ENCODE results near the gene ETV3L.

The ETV3L gene

DNA sequence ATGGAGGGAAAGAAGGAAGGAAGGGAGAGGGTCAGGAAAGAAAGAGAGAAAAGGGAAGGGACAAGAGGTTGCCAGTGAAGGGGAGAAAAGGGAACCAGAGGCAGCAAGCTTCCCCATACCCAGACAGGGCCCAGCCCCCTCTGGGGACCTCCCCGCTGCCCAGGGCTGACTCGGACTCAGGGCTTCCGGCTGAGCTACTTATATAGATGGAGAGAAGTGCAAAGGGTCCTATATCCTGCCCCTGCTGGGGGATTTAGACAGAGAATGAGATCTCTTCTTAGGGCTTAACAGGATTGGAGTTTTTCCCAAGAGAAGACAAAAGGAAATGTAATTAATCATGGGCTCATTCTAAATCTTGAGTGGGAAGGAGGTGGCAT lies at the start of gene ETV3L:
Gene ETV3L, minus strand, starts transcription at position 176 of the 377 bp plus-strand sequence. CDS start 285 bp downstream, outside the sequence.
- DNase-seq (ENCODE audit: low read depth): no peak

DNA sequence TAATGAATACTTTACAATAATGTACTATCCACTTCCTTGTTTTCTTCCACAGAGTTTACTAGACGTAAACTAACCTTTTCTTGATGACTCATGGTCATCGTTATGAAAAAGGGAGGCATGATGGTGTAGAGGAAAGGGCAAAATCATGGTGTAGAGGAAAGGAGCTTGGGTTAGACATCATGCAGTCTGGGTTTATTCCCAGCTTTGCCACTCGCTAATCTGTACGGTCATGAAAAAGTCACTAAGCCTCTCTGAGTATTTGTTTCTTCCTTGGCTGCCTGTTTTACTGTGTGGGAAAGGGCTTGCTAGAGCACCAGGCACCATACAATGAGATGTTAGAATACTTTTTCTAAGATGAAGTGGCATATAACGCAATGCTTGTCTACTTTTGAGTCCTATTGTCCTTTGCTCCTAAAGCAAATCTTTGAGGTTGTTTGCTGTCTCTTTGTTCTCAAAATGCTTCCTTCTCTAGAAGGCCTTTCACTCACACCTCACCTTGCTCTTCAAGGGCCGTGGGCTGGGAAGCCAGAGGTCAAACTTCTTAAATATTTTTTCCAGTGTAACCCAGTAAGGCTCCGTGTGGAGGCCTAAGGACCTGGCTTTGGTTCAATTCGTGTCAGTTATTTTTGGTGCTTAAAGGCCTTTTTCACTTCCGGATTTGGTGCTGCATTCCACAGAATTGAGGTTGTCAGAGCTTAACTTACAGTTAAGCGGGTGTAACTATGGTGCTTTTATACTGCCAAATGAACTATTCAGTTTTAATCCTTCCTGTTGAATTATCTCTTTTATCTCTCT lies 48.5 kb upstream of the ETV3L start:
- no peak for DNase-seq (ENCODE audit: low read depth)

DNA sequence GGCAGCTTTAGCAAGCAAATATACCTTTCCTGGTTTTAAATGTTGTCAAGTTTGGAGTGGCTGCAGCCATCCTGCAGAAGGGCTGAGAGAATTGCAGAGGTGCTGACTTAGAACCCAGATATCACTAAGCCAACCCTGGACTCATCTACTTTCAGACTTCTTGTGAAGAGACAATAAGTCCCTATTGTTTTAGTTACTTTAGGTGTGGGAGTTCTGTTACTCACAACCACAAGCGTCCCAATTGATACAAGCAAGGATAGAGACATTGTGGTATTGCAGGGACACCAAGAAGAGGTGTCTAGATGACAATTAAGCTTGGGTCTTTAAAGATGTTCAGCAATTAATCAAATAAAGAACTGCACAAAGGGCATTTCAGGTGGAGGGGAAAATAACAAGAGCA lies 47.4 kb upstream of the ETV3L start:
- no peak for DNase-seq (ENCODE audit: low read depth)

DNA sequence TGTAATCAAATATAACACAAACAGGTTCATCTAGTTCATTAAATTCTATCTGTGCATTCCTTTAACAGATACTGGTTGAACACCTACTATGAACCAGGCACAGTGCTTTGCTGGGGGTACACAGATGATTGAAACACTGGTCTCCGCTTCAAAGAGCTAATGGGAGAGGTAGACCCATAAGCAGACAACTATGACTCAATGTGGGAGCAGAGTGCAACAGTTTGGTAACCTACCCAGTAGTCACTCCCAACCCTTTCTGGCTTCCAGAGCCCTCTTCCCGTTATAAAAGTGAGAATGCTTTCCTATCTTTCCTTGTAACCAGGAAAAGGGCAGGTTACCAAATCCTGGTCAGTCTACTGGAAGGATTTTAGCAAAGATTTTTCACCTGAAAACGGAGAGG lies 46.6 kb upstream of the ETV3L start:
- DNase-seq (ENCODE audit: low read depth): no peak

DNA sequence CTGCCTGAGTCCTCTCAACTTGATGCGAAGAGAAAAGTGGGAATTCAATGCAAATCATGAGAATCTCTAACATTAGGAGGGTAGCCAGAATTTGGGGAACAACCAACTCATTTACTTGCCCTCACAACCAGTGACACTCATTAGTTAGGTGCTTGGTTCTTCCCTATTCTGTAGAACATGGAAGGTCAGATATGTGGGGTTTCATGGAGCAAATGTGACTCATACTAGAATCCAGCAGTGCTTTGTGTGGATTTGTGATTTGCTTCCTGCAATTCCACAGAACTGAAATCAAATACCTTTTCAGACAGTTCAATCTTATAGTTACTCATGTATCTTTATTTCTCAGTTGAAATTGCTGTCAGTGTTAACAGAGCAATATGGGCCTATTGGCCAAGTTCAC lies 45.5 kb upstream of the ETV3L start:
- DNase-seq (ENCODE audit: low read depth): no peak

DNA sequence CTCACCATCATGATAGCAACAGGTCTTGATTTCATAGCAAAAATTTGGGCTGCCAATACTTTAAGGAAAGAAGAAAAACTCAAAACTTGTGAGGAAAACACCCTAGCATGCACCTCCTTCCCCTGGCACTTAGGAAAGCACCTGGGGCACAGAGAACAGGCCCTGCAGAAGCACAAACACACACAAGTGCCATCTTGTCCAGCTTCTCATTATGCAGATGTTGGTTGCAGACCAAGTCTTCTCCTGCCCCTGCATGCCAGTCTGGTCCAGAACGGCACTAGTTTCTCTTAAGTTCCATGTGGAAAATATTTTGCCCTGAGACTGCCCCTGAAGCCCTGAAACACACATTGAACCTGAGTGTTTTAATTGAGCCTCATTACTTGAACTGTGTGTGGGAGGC lies 44.9 kb upstream of the ETV3L start:
- DNase-seq (ENCODE audit: low read depth): no peak

DNA sequence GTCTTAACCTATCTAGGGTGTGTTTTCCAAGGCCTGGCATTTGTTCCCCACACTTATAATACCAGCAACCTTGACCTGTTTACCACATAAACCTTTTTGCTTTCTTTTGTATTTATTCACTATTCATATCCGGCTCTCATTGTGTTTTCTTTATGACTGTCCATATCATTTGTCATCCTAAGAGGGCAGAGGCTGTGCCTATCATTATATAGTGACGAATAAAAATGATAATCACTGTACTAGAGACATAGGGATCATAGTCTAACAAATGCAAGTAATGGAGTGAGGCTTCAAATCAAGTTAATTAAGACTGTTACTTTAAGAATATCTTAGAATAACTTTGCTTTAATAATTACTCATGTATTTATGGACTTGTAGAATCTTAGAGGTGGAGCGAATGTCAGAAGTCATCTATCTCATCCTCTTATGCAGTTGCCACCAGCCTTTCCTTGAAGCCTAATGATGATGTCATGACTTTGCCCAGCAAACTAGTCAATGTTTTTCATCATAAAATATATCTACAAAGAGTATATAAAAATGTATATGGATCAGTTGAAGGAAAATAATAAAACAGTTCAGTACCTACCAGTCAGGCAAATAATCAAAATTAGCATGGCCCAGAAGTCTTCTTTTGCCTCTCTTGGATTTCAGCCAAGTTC lies 43.3 kb upstream of the ETV3L start:
- no peak for DNase-seq (ENCODE audit: low read depth)

DNA sequence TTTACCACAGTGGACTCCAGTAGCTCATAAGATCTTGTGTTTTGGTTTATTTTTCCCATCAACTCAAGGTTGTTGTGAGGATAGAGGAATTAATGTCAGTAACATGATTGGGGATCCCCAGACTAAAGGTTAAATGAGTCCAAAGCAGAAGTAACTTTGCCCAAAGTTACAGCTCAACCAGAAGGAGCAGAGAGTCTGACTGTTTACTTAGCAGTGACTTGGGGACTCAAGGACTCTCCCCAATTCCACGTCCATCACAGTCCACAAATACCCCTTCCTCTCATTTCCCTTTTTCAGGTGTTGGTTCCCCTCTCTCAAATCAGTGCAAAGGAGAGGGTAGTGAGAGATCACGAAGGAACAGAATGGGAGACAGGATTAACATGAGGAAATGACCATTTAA lies 42.6 kb upstream of the ETV3L start:
- DNase-seq (ENCODE audit: low read depth): no peak

DNA sequence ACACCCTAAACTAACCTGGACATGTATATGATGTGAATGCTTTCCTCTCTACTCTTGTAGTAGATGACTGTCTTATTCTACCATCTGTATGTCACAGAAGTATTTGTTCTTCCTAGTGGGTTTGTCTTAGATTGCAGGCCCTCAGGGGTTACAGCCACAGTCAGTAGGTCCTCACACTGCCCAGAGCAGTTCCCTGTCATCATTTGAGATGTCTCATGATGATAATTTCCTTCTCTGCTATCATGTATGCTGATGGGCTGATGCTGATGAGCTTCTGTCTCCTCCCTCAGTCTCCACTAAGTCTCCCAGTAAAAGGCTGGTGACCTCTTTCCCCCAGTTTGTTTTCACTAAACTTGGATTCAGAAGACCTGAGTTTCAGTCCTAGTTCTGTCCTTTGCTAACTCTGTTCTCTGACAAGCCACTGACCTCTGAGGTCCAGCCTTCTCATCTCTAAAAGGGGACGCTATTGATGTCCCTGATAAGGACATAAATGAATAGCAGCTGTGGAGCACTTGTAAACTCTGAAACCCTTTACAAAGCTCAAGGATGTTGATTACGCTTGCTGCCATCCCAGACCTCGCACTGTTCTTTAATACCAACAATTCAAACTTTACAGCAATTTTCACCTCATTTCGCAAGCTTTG lies 41.7 kb upstream of the ETV3L start:
- no peak for DNase-seq (ENCODE audit: low read depth)

DNA sequence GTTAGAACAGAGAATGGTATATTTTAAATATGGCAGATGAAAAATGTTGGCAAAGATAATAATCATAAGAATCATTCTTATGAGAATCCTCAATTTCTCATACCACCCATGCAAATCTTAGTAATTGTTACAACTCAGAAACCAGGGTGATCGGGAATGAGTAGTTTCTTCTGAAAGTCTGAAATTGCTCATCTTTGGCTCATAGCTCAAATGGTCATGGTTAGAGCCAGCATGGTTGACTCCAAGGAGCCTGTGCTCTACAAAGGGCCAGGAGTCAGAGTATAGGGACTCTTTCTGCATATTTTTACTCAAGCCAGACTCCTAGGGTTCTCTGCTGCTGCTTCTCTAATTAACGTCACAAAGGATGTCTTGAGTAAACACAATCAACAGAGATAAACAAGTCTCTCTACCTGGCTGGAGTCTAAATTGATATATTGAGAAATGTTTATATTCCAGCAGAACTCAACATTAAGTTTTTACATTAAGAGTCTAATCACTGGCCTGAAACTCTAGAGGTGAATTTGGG lies 40.5 kb upstream of the ETV3L start:
- DNase-seq (ENCODE audit: low read depth): no peak

DNA sequence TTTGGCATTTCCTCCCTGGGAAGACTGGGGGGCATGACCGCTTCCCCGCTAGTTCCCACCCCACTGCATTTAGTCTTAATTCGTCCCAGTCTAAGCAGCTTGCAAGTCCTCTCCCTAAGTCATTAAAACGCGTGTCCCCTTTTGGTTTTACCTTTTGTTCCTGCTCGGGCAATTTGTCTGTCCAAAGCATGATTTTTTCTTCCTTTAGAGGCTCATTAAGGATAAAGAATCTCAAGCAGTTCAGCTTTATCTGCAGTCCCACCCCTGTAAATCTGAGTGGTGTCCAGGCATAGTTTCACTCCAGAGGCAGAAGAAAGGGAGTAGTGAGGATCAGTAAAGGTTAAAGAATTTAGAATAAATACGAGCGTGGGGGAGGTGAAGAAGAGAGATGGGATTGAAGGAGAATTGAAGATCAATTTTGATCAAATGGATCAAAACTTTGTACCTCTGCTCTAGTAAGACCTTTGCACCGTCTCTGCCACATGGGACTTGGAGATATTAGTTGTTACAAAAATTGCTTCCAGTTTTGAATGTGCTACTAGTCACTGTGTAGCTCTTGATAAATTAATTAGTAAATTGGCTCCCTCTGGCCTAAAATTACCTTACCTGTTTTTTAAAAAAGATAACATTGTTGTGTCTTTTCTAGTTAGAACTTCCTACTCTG lies 39.6 kb upstream of the ETV3L start:
- no peak for DNase-seq (ENCODE audit: low read depth)

DNA sequence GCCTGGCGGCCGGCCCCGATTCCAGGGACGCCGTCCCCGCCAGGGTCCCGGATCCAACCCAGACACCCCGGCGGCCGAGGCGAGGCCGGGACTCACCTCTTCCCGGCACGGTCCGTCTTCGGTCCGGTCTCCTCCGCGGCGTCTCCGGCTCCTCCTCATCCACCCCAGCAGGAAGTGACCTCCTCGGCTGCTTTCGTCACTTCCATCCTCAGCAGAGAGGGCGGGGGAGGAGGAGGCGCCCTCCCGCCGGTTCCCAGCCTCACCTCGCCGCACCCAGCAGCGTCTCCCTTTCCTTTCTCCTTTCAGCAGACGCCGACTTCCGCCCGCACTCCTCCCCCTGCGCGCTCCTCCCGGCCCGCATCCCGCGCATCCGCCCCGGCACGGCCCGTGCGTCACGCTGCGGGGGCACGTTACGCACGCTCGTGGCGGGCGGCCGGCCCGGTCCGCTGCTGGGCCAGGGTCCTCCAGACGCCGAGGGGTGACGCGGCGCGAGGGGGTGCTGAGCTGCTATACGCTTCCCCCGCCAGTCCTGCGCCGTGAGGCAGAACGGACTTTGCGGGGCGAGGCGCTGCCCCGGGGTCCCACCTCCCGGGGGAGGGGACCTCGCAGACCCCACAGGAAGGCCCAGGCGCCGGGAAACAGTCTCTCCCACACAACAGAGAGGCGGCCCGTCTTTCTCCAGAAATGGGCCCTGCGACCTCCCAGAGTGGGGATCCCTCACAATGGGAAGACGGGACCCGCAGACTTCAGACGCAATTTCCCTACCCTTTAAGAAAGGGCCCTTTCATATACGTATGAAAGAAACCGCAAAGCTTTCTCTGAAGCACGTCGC lies 38.8 kb upstream of the ETV3L start, which contains the start of gene ETV3:
Gene ETV3, minus strand, starts transcription at position 176 of the 832 bp plus-strand sequence. CDS start 2,043 bp downstream, outside the sequence.
- DNase-seq (ENCODE audit: low read depth): peak; percentile 81

DNA sequence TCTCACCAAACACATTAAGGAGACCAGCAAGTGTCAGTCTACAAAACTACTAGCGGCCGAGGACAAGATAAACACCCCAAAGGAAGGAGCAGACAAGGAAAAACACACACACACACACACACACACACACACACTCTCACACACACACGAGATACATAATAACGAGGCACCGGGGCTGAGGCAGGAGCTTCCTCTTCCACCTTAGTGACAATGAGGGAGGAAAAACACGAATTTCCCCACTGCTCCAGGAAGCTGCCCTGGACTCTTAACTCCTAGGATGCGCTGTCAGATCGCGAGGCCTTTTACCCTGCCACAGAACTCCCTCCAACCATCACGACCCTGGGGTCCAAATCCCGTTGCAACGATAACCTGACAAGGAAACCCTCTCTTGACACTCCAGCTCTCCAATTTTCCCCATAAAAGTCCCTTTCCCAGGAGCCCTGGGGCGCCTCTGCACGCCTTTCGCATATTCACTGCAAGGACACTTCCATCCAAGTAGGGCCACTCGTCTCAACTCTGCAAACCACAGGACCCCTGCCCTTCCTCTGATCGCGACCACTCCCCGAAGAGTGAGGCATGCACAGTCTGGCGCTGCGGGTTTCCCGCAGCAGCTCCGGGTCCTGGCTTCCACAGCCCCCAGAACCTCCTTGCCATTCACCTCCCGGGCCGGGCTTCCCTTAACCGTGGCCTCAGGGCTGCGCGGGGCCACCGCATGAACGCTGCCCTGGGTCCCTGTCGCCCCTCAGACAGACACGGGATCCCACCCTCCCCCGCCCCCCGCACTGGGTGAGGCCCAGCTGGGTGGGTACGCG lies 38.0 kb upstream of the ETV3L start:
- DNase-seq (ENCODE audit: low read depth): no peak

DNA sequence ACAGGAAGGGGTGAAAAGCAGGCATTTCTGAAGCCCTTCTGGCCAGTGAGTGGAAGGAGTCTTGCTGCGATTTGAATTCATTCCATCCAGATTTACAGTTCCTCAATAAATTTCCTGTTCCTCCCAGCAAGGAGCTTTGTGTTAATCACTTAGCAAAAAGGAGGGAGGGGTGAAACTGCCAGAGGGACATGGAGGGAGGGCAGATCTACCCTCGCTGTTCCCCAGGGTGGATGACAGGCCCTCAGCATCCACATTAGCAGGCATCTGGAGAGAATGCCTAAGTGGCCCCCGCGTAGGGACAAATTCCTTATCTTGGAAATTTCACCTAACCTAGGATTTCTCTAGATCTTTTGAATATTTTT lies 37.4 kb upstream of the ETV3L start:
- no peak for DNase-seq (ENCODE audit: low read depth)

DNA sequence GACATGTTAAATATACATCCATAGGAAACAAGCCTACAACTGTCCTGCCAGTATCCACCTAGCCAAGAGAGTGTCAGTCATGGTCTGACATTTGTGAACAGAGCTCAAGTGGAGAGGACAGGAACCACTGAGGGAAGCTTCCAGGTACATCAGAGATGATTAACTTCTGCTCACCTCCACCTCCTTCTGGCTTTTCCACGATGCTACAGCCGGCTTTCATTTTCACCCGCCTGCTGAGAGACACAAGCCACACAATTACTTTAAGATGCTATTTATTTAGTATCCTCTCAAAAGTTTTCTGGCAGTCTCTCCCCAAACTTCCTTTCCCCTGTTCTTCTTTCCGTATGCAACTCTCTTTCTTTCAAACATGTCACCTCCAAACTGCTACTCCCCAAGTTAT lies 36.5 kb upstream of the ETV3L start:
- no peak for DNase-seq (ENCODE audit: low read depth)

DNA sequence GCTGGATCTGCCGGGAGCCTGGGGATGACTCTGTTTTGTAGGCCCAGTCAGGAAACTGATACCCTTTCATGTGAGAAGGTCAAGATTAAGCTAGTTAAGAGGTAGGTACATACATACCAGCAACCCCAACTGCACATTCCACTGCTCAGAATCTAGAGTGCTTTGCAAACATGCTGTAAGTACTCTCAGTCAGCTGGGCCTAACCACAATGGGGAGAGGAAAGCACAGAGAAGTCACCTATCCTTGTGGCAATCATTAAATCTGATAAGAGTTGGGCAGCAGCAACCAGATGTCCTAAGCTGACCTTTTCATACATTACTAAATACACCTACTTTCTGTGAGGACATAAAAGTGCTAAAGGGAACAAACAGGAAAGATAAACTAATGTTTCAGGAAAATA lies 36.0 kb upstream of the ETV3L start:
- DNase-seq (ENCODE audit: low read depth): no peak

DNA sequence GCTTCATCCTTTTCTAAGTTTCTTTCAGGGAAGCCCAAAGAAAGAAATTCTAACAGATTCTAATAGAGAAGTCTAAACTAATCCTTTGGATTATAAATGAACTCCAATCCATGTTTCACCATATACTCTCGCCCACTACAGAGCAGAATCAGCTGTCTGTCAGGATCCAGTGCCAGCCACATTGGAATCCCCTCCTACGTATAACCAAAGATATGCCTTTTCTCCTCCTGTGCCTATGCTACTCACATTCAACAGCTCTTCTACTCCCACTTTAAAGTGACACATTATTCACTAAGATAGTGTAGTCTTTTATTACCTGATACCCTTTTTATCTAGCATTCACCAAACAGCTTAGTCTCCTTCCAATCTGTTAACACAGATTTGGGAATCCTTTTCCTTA lies 35.5 kb upstream of the ETV3L start:
- no peak for DNase-seq (ENCODE audit: low read depth)

DNA sequence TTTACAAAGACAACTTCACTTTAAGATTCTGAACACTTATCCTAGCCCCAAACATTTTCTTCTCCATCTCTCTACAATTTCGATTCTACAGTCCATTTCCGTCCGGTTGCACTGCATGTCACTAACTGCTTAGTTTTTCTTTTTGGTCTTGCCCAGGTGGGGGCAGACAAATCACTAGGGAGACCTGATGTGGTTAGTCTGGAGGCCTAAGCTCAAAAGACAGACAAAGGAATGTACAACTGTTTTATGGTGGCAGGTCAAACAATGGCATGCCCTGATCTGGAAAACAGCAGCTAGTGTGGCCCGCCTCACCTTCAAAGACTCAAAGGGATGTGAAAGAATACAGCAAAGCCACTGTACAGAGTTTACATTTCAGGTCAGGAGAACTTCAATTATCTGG lies 34.8 kb upstream of the ETV3L start:
- DNase-seq (ENCODE audit: low read depth): no peak

DNA sequence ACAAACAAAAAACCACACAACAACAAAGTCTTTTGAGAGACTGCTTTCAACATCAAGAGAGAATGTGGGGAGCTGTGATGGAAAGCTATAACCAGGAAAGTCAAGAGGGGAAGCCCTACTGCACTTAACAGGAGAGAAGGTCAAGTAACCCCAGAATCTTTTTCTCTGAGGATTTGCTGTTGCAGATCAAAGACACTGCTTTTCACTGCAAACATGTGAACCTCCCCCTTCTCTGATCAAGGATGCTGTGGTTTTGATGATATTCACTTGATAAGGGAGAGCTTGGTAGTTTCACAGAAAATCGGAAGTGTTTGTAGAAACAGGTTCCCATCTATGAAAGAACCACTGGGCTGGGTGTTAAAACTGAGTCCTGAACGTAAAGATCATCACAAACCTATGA lies 33.8 kb upstream of the ETV3L start:
- no peak for DNase-seq (ENCODE audit: low read depth)

DNA sequence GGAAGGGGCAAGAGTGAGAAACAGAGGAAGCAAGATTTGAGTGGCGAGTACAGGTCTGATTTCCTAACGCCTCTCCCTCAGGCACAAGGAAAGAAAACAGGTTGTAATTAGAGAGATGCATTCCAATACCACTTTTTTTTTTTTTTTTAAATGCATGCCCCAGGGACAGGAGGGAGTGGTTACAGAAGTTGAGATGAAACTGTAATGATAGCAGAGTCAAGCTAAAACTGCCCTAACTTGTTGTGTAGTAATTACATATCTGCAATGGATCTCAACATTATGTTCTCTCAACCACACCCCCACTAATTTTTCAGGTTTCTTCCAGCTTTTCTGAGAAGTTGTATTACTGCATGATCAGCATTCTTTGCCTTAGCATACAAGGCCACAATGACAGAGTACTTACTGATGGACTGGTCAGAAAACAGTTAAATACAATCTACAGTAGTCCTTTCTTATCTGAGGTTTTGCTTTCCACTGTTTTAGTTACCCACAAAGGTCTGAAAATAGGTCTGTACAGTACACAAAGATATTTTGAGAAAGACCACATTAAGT lies 33.1 kb upstream of the ETV3L start:
- DNase-seq (ENCODE audit: low read depth): no peak
